DOHH2 (cell line): ENCODE results near the gene PLXND1.

Experiments used
- H3F3A ChIP-seq: fragments of 200-600 bp; sonication (generic), shearing (Covaris generic); 2 replicates; pipeline ENCODE4 v1.6.0; 2016; ENCODE audit warnings: antibody characterized with exemption, mild to moderate bottlenecking; ENCODE audit not compliant: control insufficient read depth, insufficient read depth
- H3K27ac ChIP-seq: fragments of 200-600 bp; sonication (generic); 2 replicates; pipeline ENCODE4 v1.5.1; 2014; ENCODE audit warnings: low read depth, mild to moderate bottlenecking, low read length, moderate library complexity
- H3K27me3 ChIP-seq: fragments of 200-600 bp; sonication (generic); 2 replicates; pipeline ENCODE4 v1.6.1; 2014; ENCODE audit warnings: mild to moderate bottlenecking, low read length, mixed read lengths; ENCODE audit not compliant: control insufficient read depth
- H3K36me3 ChIP-seq: fragments of 200-600 bp; sonication (generic); 2 replicates; pipeline ENCODE4 v1.6.1; 2014; ENCODE audit warnings: mild to moderate bottlenecking, low read length, moderate library complexity, mixed read lengths; ENCODE audit not compliant: control insufficient read depth
- H3K4me1 ChIP-seq: fragments of 200-600 bp; sonication (generic); 2 replicates; pipeline ENCODE4 v1.6.1; 2014; ENCODE audit warnings: mild to moderate bottlenecking, low read length, mixed read lengths; ENCODE audit not compliant: control insufficient read depth
- H3K4me2 ChIP-seq: fragments of 200-600 bp; sonication (generic); 2 replicates; pipeline ENCODE4 v1.6.0; 2014; ENCODE audit warnings: mild to moderate bottlenecking, low read length, moderate library complexity
- H3K4me3 ChIP-seq: fragments of 200-600 bp; sonication (generic); 2 replicates; pipeline ENCODE4 v1.5.1; 2014; ENCODE audit warnings: mild to moderate bottlenecking, low read length, mixed read lengths
- H3K79me2 ChIP-seq: fragments of 200-600 bp; sonication (generic); 2 replicates; pipeline ENCODE4 v1.6.1; 2014; ENCODE audit warnings: mild to moderate bottlenecking, low read length, mixed read lengths; ENCODE audit not compliant: control insufficient read depth
- H3K9me2 ChIP-seq: fragments of 200-600 bp; sonication (generic); replicated peaks from 2 replicates; pipeline ENCODE4 v1.6.1; 2014; ENCODE audit warnings: mild to moderate bottlenecking, low read length, mixed read lengths; ENCODE audit not compliant: control insufficient read depth
- H3K9me3 ChIP-seq: fragments of 200-600 bp; sonication (generic); 2 replicates; pipeline ENCODE4 v1.6.1; 2014; ENCODE audit warnings: antibody characterized with exemption, low read length, mixed read lengths; ENCODE audit not compliant: control insufficient read depth, insufficient read depth
- H4K20me1 ChIP-seq: fragments of 200-600 bp; sonication (generic); 2 replicates; pipeline ENCODE4 v1.6.0; 2014; ENCODE audit warnings: low read depth, mild to moderate bottlenecking, antibody characterized with exemption, low read length, moderate library complexity; ENCODE audit not compliant: control insufficient read depth, insufficient read depth
- CTCF ChIP-seq: fragments of 200-600 bp; sonication (generic); IDR thresholded peaks from one replicate; pipeline ENCODE4 v1.5.1; 2014; ENCODE audit warnings: antibody characterized with exemption, mild to moderate bottlenecking, low read depth, low read length; ENCODE audit not compliant: poor library complexity, severe bottlenecking
- EZH2phosphoT487 ChIP-seq: fragments of 200-600 bp; sonication (generic); IDR thresholded peaks from 2 replicates; pipeline ENCODE4 v1.6.1; 2017; ENCODE audit warnings: borderline replicate concordance, mild to moderate bottlenecking, antibody characterized with exemption, low read length, moderate library complexity, mixed read lengths

The PLXND1 gene

GRCh38 chr3:129563332-129563731, 43.1 kb downstream of the PLXND1 start:
- no peaks in the 10 kb centered on the region for H3F3A ChIP-seq
- TF ChIP-seq CTCF (no peak), EZH2phosphoT487 (no peak)
- no peaks in the 10 kb centered on the region for H3K36me3 ChIP-seq

GRCh38 chr3:129562803-129563202, 43.7 kb downstream of the PLXND1 start:
- Histone ChIP-seq H4K20me1 (no peaks in the 10 kb centered on the region), H3K4me1 (peaks cover 19% of the 10 kb centered on the region), H3K27me3 (no peaks in the 10 kb centered on the region), H3K79me2 (no peaks in the 10 kb centered on the region), H3F3A (no peaks in the 10 kb centered on the region), H3K27ac (no peak overlapping the region), H3K4me2 (no peak overlapping the region), H3K9me2 (no peaks in the 10 kb centered on the region), H3K36me3 (no peaks in the 10 kb centered on the region), H3K4me3 (no peak overlapping the region), H3K9me3 (no peaks in the 10 kb centered on the region)
- TF ChIP-seq EZH2phosphoT487 = no peak
- no peak for TF ChIP-seq CTCF

More at GRCh38 chr3:129563332-129563731, 43.1 kb downstream of the PLXND1 start:
- Histone ChIP-seq H3K4me2 (no peak overlapping the region), H4K20me1 (no peaks in the 10 kb centered on the region), H3K79me2 (no peaks in the 10 kb centered on the region), H3K27me3 (no peaks in the 10 kb centered on the region), H3K4me3 (no peak overlapping the region), H3K9me3 (no peaks in the 10 kb centered on the region), H3K4me1 (peaks cover 17% of the 10 kb centered on the region), H3K27ac (no peak overlapping the region), H3K9me2 (no peaks in the 10 kb centered on the region)

GRCh38 chr3:129561619-129562248, 44.7 kb downstream of the PLXND1 start:
- no peak overlapping the region for H3K4me3 ChIP-seq
- no peak overlapping the region for H3K4me2 ChIP-seq
- no peaks in the 10 kb centered on the region for H3K9me3 ChIP-seq
- H3K4me1 ChIP-seq = peaks cover 19% of the 10 kb centered on the region
- no peaks in the 10 kb centered on the region for H3K9me2 ChIP-seq
- TF ChIP-seq CTCF (no peak), EZH2phosphoT487 (no peak)
- no peaks in the 10 kb centered on the region for H4K20me1 ChIP-seq
- H3F3A ChIP-seq = no peaks in the 10 kb centered on the region
- H3K79me2 ChIP-seq = no peaks in the 10 kb centered on the region
- no peaks in the 10 kb centered on the region for H3K27me3 ChIP-seq
- no peaks in the 10 kb centered on the region for H3K36me3 ChIP-seq
- no peak overlapping the region for H3K27ac ChIP-seq
